DMS153 treated with DMSO at 0.1 percent for 48 hours (cell line): ENCODE measurements around the gene CRAT.

ENCODE experiments used
- DNase-seq: peaks from one replicate; lab custom pipeline; 2025; ENCODE audit not compliant: unreplicated experiment; lab: John Stamatoyannopoulos, UW

CRAT gene

GRCh38 chr9:129093602-129094386, 16.8 kb downstream of the CRAT start:
- DNase-seq = no peak

- no peak for DNase-seq
Observed at GRCh38 chr9:129089246-129089645, 21.3 kb downstream of the CRAT start.

- DNase-seq = no peak
Observed at GRCh38 chr9:129084087-129084486, 26.5 kb downstream of the CRAT start.

GRCh38 chr9:129081388-129081904, 29.1 kb downstream of the CRAT start:
- no peak for DNase-seq

GRCh38 chr9:129080601-129081387, 29.8 kb downstream of the CRAT start, which contains the start of gene DOLPP1:
Gene DOLPP1, plus strand, starts transcription at chr9:129081111. Its CDS starts 21 bp downstream, at chr9:129081132.
- DNase-seq = peak; percentile 98

- no peak for DNase-seq
Observed at GRCh38 chr9:129080298-129080600, 30.3 kb downstream of the CRAT start.

GRCh38 chr9:129079829-129080228, 30.8 kb downstream of the CRAT start:
- DNase-seq = no peak

GRCh38 chr9:129078691-129079503, 31.7 kb downstream of the CRAT start:
- DNase-seq = no peak

GRCh38 chr9:129077236-129077635, 33.4 kb downstream of the CRAT start:
- no peak for DNase-seq

GRCh38 chr9:129076640-129077037, 34.0 kb downstream of the CRAT start:
- no peak for DNase-seq

- no peak for DNase-seq
Observed at GRCh38 chr9:129075996-129076639, 34.5 kb downstream of the CRAT start.

GRCh38 chr9:129074106-129074505, 36.5 kb downstream of the CRAT start:
- DNase-seq = no peak

- no peak for DNase-seq
Observed at GRCh38 chr9:129073404-129073803, 37.2 kb downstream of the CRAT start.

- no peak for DNase-seq
Observed at GRCh38 chr9:129072171-129072570, 38.4 kb downstream of the CRAT start.

GRCh38 chr9:129071526-129072126, 39.0 kb downstream of the CRAT start:
- no peak for DNase-seq

- no peak for DNase-seq
Observed at GRCh38 chr9:129070696-129071525, 39.7 kb downstream of the CRAT start.

GRCh38 chr9:129069862-129070641, 40.5 kb downstream of the CRAT start:
- no peak for DNase-seq

GRCh38 chr9:129068990-129069861, 41.4 kb downstream of the CRAT start:
- DNase-seq = no peak
